SU-DHL-6 (cell line): ENCODE data around the gene DDIT4.

Source experiments
- CTCF ChIP-seq: fragments of 200-600 bp; sonication (generic); IDR thresholded peaks from one replicate; pipeline ENCODE4 v1.5.1; 2017; ENCODE audit warnings: antibody characterized with exemption, mild to moderate bottlenecking, low read length, moderate library complexity; ENCODE audit not compliant: insufficient read depth, poor library complexity, severe bottlenecking
- EZH2phosphoT487 ChIP-seq: fragments of 200-600 bp; sonication (generic), shearing (Covaris generic); conservative IDR thresholded peaks from 2 replicates; pipeline ENCODE4 v1.6.1; 2018; ENCODE audit warnings: mild to moderate bottlenecking, antibody characterized with exemption, low read length, moderate library complexity, mixed read lengths

- no peak for TF ChIP-seq CTCF
- no peak for TF ChIP-seq EZH2phosphoT487
These were observed 35.1 kb upstream of the DDIT4 start for GRCh38 chr10:72238392-72239175.
